ENCODE measurements around the gene NYNRIN.

DNA sequence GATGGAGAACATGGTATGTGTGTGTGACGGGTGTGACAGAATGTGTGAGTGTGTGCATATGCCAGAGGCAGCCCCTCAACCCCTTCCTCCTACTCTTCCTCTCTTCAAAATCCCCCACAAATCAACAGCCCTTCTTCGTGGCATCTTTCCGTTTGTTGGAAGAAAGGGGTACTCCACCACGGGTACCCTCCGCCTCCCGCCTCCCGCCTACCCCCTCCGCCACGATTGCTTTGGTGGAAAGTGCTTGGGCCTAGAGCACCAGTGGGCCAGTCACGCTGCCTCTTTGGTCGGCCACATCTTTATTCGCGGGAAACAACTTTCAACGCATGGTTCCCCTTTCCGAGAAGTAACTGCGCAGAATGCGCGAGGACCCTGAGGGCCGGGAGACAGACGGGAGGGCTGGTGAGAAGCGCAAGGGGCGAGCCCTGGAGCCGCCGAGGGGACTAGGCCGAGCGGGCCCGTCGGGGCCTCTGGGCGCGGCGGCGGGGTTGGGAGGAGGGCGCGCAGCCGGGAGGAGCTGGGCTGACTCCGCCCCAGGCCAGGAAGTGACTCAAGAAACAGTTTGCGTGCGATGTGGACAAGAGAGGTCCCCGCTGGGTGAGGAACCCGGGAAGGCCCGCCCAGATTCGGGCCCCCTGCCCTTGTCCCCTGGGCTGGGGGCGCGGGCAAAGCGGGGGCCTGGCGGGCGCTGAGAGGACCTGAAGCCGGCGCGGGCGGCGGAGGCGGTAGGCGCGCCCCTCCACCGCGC lies 30.8 kb downstream of the NYNRIN start, which contains the start of the genes CBLN3 and KHNYN:
- peak; percentile 79; the same call in 1 of the 2 replicates for TF ChIP-seq TAF1 (IDR thresholded peaks at IDR 0.05; ENCODE audit: low read depth, low read length)
- TF ChIP-seq POLR2A (IDR thresholded peaks at IDR 0.05; ENCODE audit: low read depth, low read length) = peak; percentile 83
- no peak; the same call in 1 of the 2 replicates for TF ChIP-seq POLR2AphosphoS5 (IDR thresholded peaks at IDR 0.05; ENCODE audit: low read depth, low read length)
- no peak for TF ChIP-seq PAX5 (IDR thresholded peaks at IDR 0.05; ENCODE audit: insufficient read depth, low read length, severe bottlenecking)
- peak; percentile 55 for TF ChIP-seq SPI1 (IDR thresholded peaks at IDR 0.05; ENCODE audit: low read depth, low read length)

All from GM12891 (cell line).